AG10803 (cell line): ENCODE results near the gene FRMD6.

Source experiments
- DNase-seq: peaks from one replicate; pipeline ENCODE4 v3.0.0; 2010; ENCODE audit warnings: low read depth
- H3K4me3 ChIP-seq: 2 replicates; pipeline ENCODE4 v1.5.1; 2011; ENCODE audit warnings: mild to moderate bottlenecking, low read length, control low read depth
- CTCF ChIP-seq: conservative IDR thresholded peaks from 2 replicates; pipeline ENCODE4 v1.5.1; 2011; ENCODE audit warnings: mild to moderate bottlenecking, low read length, control low read depth, inconsistent platforms

The FRMD6 gene

GRCh38 chr14:51725061-51725460 lies 73.4 kb downstream of the FRMD6 start:
- H3K4me3 ChIP-seq = no peak overlapping the region
- no peak for DNase-seq
- TF ChIP-seq CTCF = no peak

GRCh38 chr14:51726166-51726899 lies 74.6 kb downstream of the FRMD6 start:
- no peak for TF ChIP-seq CTCF
- H3K4me3 ChIP-seq = no peak overlapping the region
- DNase-seq = peak; percentile 36

- no peak overlapping the region for H3K4me3 ChIP-seq
- TF ChIP-seq CTCF = no peak
- no peak for DNase-seq
These were observed 75.8 kb downstream of the FRMD6 start for GRCh38 chr14:51727526-51727925.

- no peak for TF ChIP-seq CTCF
- no peak for DNase-seq
These were observed 78.4 kb downstream of the FRMD6 start for GRCh38 chr14:51730098-51730497.

GRCh38 chr14:51730684-51731083 lies 79.0 kb downstream of the FRMD6 start:
- TF ChIP-seq CTCF = no peak
- H3K4me3 ChIP-seq = no peak overlapping the region
- no peak for DNase-seq

More at GRCh38 chr14:51730098-51730497, 78.4 kb downstream of the FRMD6 start:
- no peak overlapping the region for H3K4me3 ChIP-seq

- H3K4me3 ChIP-seq = no peak overlapping the region
- DNase-seq = peak; percentile 35
- no peak for TF ChIP-seq CTCF
These were observed 80.9 kb downstream of the FRMD6 start for GRCh38 chr14:51732494-51733112.

GRCh38 chr14:51733147-51733546 lies 81.4 kb downstream of the FRMD6 start:
- no peak overlapping the region for H3K4me3 ChIP-seq
- DNase-seq = peak; percentile 31

More at GRCh38 chr14:51733147-51733546, 81.4 kb downstream of the FRMD6 start:
- no peak for TF ChIP-seq CTCF
